Astrocyte (in vitro differentiated cells and primary cell): Measurements from ENCODE around the gene NECTIN4.

ENCODE experiments used
- EZH2 ChIP-seq: IDR thresholded peaks from 2 replicates; pipeline ENCODE4 v1.6.1; 2012; ENCODE audit warnings: mild to moderate bottlenecking, low read length, inconsistent platforms; ENCODE audit not compliant: insufficient read depth
- TF ChIP-seq, protein P1 (sequence below): IDR thresholded peaks from 2 replicates; pipeline ENCODE4 v1.5.1; 2011; ENCODE audit warnings: low read depth, mild to moderate bottlenecking, inconsistent platforms, low read length, moderate library complexity; ENCODE audit not compliant: insufficient read depth

GRCh38 chr1:161079436-161080110 is 9.8 kb downstream of the NECTIN4 start:
- TF ChIP-seq, protein P1, sequence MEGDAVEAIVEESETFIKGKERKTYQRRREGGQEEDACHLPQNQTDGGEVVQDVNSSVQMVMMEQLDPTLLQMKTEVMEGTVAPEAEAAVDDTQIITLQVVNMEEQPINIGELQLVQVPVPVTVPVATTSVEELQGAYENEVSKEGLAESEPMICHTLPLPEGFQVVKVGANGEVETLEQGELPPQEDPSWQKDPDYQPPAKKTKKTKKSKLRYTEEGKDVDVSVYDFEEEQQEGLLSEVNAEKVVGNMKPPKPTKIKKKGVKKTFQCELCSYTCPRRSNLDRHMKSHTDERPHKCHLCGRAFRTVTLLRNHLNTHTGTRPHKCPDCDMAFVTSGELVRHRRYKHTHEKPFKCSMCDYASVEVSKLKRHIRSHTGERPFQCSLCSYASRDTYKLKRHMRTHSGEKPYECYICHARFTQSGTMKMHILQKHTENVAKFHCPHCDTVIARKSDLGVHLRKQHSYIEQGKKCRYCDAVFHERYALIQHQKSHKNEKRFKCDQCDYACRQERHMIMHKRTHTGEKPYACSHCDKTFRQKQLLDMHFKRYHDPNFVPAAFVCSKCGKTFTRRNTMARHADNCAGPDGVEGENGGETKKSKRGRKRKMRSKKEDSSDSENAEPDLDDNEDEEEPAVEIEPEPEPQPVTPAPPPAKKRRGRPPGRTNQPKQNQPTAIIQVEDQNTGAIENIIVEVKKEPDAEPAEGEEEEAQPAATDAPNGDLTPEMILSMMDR = no peak
- no peak for TF ChIP-seq EZH2
